Hepatocyte (in vitro differentiated cells): Measurements from ENCODE around the gene SCNN1G. TPM values are rescaled to one million over a fixed set of nuclear protein-coding genes. Genes with fewer than 3 reads are reported as not detected.

Source experiments
- DNase-seq: peaks from one replicate; pipeline ENCODE4 v3.0.0-alpha.2; 2016; ENCODE audit warnings: low spot score
- H2AFZ ChIP-seq: fragments of 200-600 bp; sonication (generic); 2 replicates; pipeline ENCODE4 v1.6.0; 2016; ENCODE audit warnings: antibody characterized with exemption, mild to moderate bottlenecking
- H3K27ac ChIP-seq: fragments of 200-600 bp; sonication (generic); 2 replicates; pipeline ENCODE4 v1.5.1; 2016; ENCODE audit warnings: mild to moderate bottlenecking
- H3K27me3 ChIP-seq: fragments of 200-600 bp; sonication (generic); 2 replicates; pipeline ENCODE4 v1.6.1; 2016
- H3K36me3 ChIP-seq: fragments of 200-600 bp; sonication (generic); replicated peaks from 2 replicates; pipeline ENCODE4 v1.5.1; 2016; ENCODE audit warnings: low read depth; ENCODE audit not compliant: insufficient read depth
- H3K4me1 ChIP-seq: fragments of 200-600 bp; sonication (generic); 2 replicates; pipeline ENCODE4 v1.5.1; 2016; ENCODE audit warnings: mild to moderate bottlenecking, moderate library complexity; ENCODE audit not compliant: insufficient read depth
- H3K4me2 ChIP-seq: fragments of 200-600 bp; sonication (generic); 2 replicates; pipeline ENCODE4 v1.6.0; 2016
- H3K4me3 ChIP-seq: fragments of 200-600 bp; sonication (generic); 2 replicates; pipeline ENCODE4 v1.5.1; 2016; ENCODE audit warnings: mild to moderate bottlenecking
- H3K79me2 ChIP-seq: fragments of 200-600 bp; sonication (generic); 2 replicates; pipeline ENCODE4 v1.6.0; 2017; ENCODE audit warnings: mild to moderate bottlenecking
- H3K9me2 ChIP-seq: fragments of 200-600 bp; sonication (generic); replicated peaks from 2 replicates; pipeline ENCODE4 v1.6.0; 2017; ENCODE audit warnings: mild to moderate bottlenecking; ENCODE audit not compliant: insufficient read depth
- H3K9me3 ChIP-seq: fragments of 200-600 bp; sonication (generic); 2 replicates; pipeline ENCODE4 v1.5.1; 2016; ENCODE audit warnings: low read depth, mild to moderate bottlenecking
- H4K20me1 ChIP-seq: fragments of 200-600 bp; sonication (generic); 2 replicates; pipeline ENCODE4 v1.6.0; 2016; ENCODE audit warnings: mild to moderate bottlenecking; ENCODE audit not compliant: insufficient read depth, poor library complexity, severe bottlenecking
- CTCF ChIP-seq: fragments of 200-600 bp; sonication (generic); IDR thresholded peaks from 2 replicates; pipeline ENCODE4 v1.5.1; 2016; ENCODE audit warnings: antibody characterized with exemption, mild to moderate bottlenecking; ENCODE audit not compliant: poor library complexity
- EZH2 ChIP-seq: fragments of 200-600 bp; sonication (generic); IDR thresholded peaks from 2 replicates; pipeline ENCODE4 v1.6.1; 2016; ENCODE audit warnings: antibody characterized with exemption, mild to moderate bottlenecking, borderline replicate concordance
- EZH2phosphoT487 ChIP-seq: fragments of 200-600 bp; sonication (generic); IDR thresholded peaks from one replicate; pipeline ENCODE4 v1.6.1; 2018; ENCODE audit warnings: antibody characterized with exemption, mild to moderate bottlenecking, low read depth, moderate library complexity; ENCODE audit not compliant: unreplicated experiment, severe bottlenecking
- WGBS: methylation state at CpG from one replicate; pipeline ENCODE4 v1.1.6; 2016; ENCODE audit warnings: low lambda C conversion rate; ENCODE audit errors: missing lambda C conversion rate; 5-methylcytosine and 5-hydroxymethylcytosine counted together
- polyA plus RNA-seq: library from polyadenylated mRNA; unstranded; fragments of >200 nt; fragmentation: Nextera tagmentation; extraction: Ambion mirVana; gene quantifications from 2 replicates; pipeline ENCODE4 v1.2.1, GENCODE V29; 2016
- total RNA-seq: library from RNA; depleted of rRNA; stranded (reverse); fragments of >200 nt; gene quantifications from 2 replicates; pipeline ENCODE4 v1.2.3, GENCODE V29; 2014

The SCNN1G gene
- total and polyA plus RNA-seq, 2 experiments from 2014 or later = 0.23 to 0.69 TPM

- H3K9me3 ChIP-seq = peaks cover 6% of the 10 kb centered on the region
- H3K9me2 ChIP-seq = no peaks in the 10 kb centered on the region
- WGBS = 86% methylated on average over 2 of the region's 2 CpGs
- no peak overlapping the region for H2AFZ ChIP-seq
- peaks cover 23% of the 10 kb centered on the region for H3K4me1 ChIP-seq
- H3K79me2 ChIP-seq = peaks cover 88% of the 10 kb centered on the region
- H3K4me2 ChIP-seq = no peak overlapping the region
- no peak for DNase-seq
- H3K27me3 ChIP-seq = no peaks in the 10 kb centered on the region
- no peak overlapping the region for H3K27ac ChIP-seq
- H3K36me3 ChIP-seq = no peaks in the 10 kb centered on the region
- no peaks in the 10 kb centered on the region for H4K20me1 ChIP-seq
- no peak for TF ChIP-seq CTCF
- no peak for TF ChIP-seq EZH2
- no peak for TF ChIP-seq EZH2phosphoT487
- H3K4me3 ChIP-seq = no peak overlapping the region
Measured at GRCh38 chr16:23137256-23137655, 45.3 kb upstream of the SCNN1G start.

GRCh38 chr16:23137818-23138217 lies 44.7 kb upstream of the SCNN1G start:
- H3K9me3 ChIP-seq = peaks cover 6% of the 10 kb centered on the region
- H3K9me2 ChIP-seq = no peaks in the 10 kb centered on the region
- H2AFZ ChIP-seq = no peak overlapping the region
- peaks cover 85% of the 10 kb centered on the region for H3K79me2 ChIP-seq
- no peaks in the 10 kb centered on the region for H3K36me3 ChIP-seq
- H4K20me1 ChIP-seq = no peaks in the 10 kb centered on the region
- DNase-seq = no peak
- WGBS = 88% methylated on average over 5 of the region's 5 CpGs
- H3K4me1 ChIP-seq = peaks cover 19% of the 10 kb centered on the region
- no peak overlapping the region for H3K27ac ChIP-seq
- H3K4me3 ChIP-seq = no peak overlapping the region
- no peak overlapping the region for H3K4me2 ChIP-seq
- H3K27me3 ChIP-seq = no peaks in the 10 kb centered on the region
- TF ChIP-seq EZH2phosphoT487 (no peak), CTCF (no peak), EZH2 (no peak)

- Histone ChIP-seq H3K4me2 (no peak overlapping the region), H3K9me3 (peaks cover 5% of the 10 kb centered on the region), H2AFZ (no peak overlapping the region), H3K9me2 (no peaks in the 10 kb centered on the region), H3K27ac (no peak overlapping the region), H3K4me3 (no peak overlapping the region), H3K27me3 (no peaks in the 10 kb centered on the region), H3K79me2 (peaks cover 84% of the 10 kb centered on the region), H3K4me1 (peaks cover 11% of the 10 kb centered on the region), H3K36me3 (no peaks in the 10 kb centered on the region), H4K20me1 (no peaks in the 10 kb centered on the region)
- WGBS = 98% methylated on average over 2 of the region's 2 CpGs
- TF ChIP-seq EZH2 (no peak), EZH2phosphoT487 (no peak), CTCF (no peak)
- no peak for DNase-seq
Measured at GRCh38 chr16:23140107-23140506, 42.4 kb upstream of the SCNN1G start.

GRCh38 chr16:23141033-23141432 lies 41.5 kb upstream of the SCNN1G start:
- peaks cover 78% of the 10 kb centered on the region for H3K79me2 ChIP-seq
- H3K9me2 ChIP-seq = no peaks in the 10 kb centered on the region
- H3K27me3 ChIP-seq = no peaks in the 10 kb centered on the region
- TF ChIP-seq EZH2 = no peak
- TF ChIP-seq EZH2phosphoT487 = no peak
- TF ChIP-seq CTCF = no peak
- no peak for DNase-seq
- WGBS = 97% methylated on average over 3 of the region's 3 CpGs
- H3K4me1 ChIP-seq = peaks cover 11% of the 10 kb centered on the region
- no peak overlapping the region for H3K4me2 ChIP-seq
- H3K27ac ChIP-seq = peak overlapping the region; percentile 20
- no peak overlapping the region for H3K4me3 ChIP-seq
- H4K20me1 ChIP-seq = no peaks in the 10 kb centered on the region
- H3K36me3 ChIP-seq = no peaks in the 10 kb centered on the region
- no peak overlapping the region for H2AFZ ChIP-seq
- no peaks in the 10 kb centered on the region for H3K9me3 ChIP-seq
